ENCODE results near the gene CLCNKB.
"Not testable (repeated sequence)": the region's sequence is repeated elsewhere in the genome, so short reads cannot be mapped to it uniquely, and the experiment has no call there.

Gene CLCNKB

GRCh38 chr1:16033103-16033632 lies 10.4 kb upstream of the CLCNKB start:
- DNase-seq (ENCODE audit: low read depth) = not testable (repeated sequence)

- DNase-seq (ENCODE audit: low read depth) = not testable (repeated sequence)
Measured at GRCh38 chr1:16036461-16036860, 7.1 kb upstream of the CLCNKB start.

GRCh38 chr1:16038620-16038912 lies 5.0 kb upstream of the CLCNKB start:
- DNase-seq (ENCODE audit: low read depth) = no peak

GRCh38 chr1:16039871-16040270 lies 3.7 kb upstream of the CLCNKB start:
- not testable (repeated sequence) for DNase-seq (ENCODE audit: low read depth)

GRCh38 chr1:16041200-16041599 lies 2.4 kb upstream of the CLCNKB start:
- DNase-seq (ENCODE audit: low read depth) = no peak

- DNase-seq (ENCODE audit: low read depth) = no peak
Measured at GRCh38 chr1:16042096-16042495, 1.5 kb upstream of the CLCNKB start.

- not testable (repeated sequence) for DNase-seq (ENCODE audit: low read depth)
Measured at GRCh38 chr1:16042654-16043053, 928 bp upstream of the CLCNKB start.

GRCh38 chr1:16043950-16044349 lies 368 bp downstream of the CLCNKB start:
- DNase-seq (ENCODE audit: low read depth) = no peak

GRCh38 chr1:16046842-16047241 lies 3.3 kb downstream of the CLCNKB start:
- DNase-seq (ENCODE audit: low read depth) = no peak

- DNase-seq (ENCODE audit: low read depth) = no peak
Measured at GRCh38 chr1:16047791-16048475, 4.4 kb downstream of the CLCNKB start.

- DNase-seq (ENCODE audit: low read depth) = no peak
Measured at GRCh38 chr1:16048573-16049189, 5.1 kb downstream of the CLCNKB start.

- DNase-seq (ENCODE audit: low read depth) = no peak
Measured at GRCh38 chr1:16050328-16050727, 6.7 kb downstream of the CLCNKB start.

GRCh38 chr1:16051039-16051438 lies 7.5 kb downstream of the CLCNKB start:
- DNase-seq (ENCODE audit: low read depth) = no peak

GRCh38 chr1:16051949-16052348 lies 8.4 kb downstream of the CLCNKB start:
- DNase-seq (ENCODE audit: low read depth) = not testable (repeated sequence)

- no peak for DNase-seq (ENCODE audit: low read depth)
Measured at GRCh38 chr1:16053781-16054502, 10.4 kb downstream of the CLCNKB start.

- DNase-seq (ENCODE audit: low read depth) = no peak
Measured at GRCh38 chr1:16054598-16055540, 11.3 kb downstream of the CLCNKB start.

- DNase-seq (ENCODE audit: low read depth) = no peak
Measured at GRCh38 chr1:16055613-16056520, 12.3 kb downstream of the CLCNKB start.

- not testable (repeated sequence) for DNase-seq (ENCODE audit: low read depth)
Measured at GRCh38 chr1:16056521-16056912, 12.9 kb downstream of the CLCNKB start.

- not testable (repeated sequence) for DNase-seq (ENCODE audit: low read depth)
Measured at GRCh38 chr1:16057314-16057915, 13.8 kb downstream of the CLCNKB start.

- not testable (repeated sequence) for DNase-seq (ENCODE audit: low read depth)
Measured at GRCh38 chr1:16058394-16059120, 15.0 kb downstream of the CLCNKB start.

Data from GM04504 (cell line).